A673 (cell line): ENCODE results near the gene DPP10.

ENCODE experiments used
- EZH2 ChIP-seq: fragments of 200-600 bp; sonication (generic); IDR thresholded peaks from 2 replicates; pipeline ENCODE4 v1.6.1; 2017; ENCODE audit warnings: borderline replicate concordance, low read depth, mild to moderate bottlenecking, mixed read lengths, antibody characterized with exemption, low read length; ENCODE audit not compliant: poor library complexity, severe bottlenecking
- TF ChIP-seq, protein P1 (sequence below): fragments of 300-800, 200-600 bp; sonication (generic); conservative IDR thresholded peaks from 2 replicates; pipeline ENCODE4 v1.5.1; 2017; ENCODE audit warnings: low read depth, mild to moderate bottlenecking, antibody characterized with exemption, low read length, moderate library complexity, mixed read lengths

GRCh38 chr2:114688241-114688640 lies 245.8 kb downstream of the DPP10 start:
- TF ChIP-seq, protein P1, sequence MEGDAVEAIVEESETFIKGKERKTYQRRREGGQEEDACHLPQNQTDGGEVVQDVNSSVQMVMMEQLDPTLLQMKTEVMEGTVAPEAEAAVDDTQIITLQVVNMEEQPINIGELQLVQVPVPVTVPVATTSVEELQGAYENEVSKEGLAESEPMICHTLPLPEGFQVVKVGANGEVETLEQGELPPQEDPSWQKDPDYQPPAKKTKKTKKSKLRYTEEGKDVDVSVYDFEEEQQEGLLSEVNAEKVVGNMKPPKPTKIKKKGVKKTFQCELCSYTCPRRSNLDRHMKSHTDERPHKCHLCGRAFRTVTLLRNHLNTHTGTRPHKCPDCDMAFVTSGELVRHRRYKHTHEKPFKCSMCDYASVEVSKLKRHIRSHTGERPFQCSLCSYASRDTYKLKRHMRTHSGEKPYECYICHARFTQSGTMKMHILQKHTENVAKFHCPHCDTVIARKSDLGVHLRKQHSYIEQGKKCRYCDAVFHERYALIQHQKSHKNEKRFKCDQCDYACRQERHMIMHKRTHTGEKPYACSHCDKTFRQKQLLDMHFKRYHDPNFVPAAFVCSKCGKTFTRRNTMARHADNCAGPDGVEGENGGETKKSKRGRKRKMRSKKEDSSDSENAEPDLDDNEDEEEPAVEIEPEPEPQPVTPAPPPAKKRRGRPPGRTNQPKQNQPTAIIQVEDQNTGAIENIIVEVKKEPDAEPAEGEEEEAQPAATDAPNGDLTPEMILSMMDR, result no peak
- no peak for TF ChIP-seq EZH2
